ENCODE results near the gene PTPRN2. TPM values are rescaled to one million over a fixed set of nuclear protein-coding genes. Genes with fewer than 3 reads are reported as not detected.

PTPRN2 gene
- total RNA-seq, 1 donor from 2014 or later: 2.4 TPM

DNA sequence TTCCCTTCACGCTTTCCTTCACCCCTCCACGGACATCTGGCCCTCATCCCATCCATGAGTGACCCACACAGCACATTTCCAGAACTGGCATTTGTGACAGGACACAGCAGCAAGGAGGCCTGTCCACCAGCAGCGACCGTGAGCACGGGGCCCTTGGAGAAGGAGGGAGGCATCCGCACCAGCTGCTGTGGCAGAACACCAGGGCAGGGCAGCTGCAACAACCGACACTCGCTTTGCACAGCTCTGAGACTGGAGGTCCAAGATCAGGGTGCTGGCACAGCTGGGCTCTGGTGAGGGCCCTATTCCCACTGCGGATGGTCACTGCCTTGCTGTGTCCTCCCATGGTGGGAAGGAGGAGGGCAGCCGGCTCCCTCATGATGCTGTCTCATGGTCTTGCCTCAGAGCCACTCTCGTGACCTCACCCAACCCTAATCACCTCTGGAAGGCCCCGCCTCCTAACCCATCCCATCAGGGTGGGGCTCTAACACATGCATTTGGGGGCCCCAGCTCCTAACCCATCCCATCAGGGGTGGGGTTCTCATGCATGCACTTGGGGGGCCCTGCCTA is 36.7 kb downstream of the PTPRN2 start:
- Histone ChIP-seq H3K4me3 (ENCODE audit: low read depth, low read length) (no peak overlapping the region), H3K27me3 (ENCODE audit: control insufficient read depth, insufficient read depth, low read length) (no peaks in the 10 kb centered on the region), H3K36me3 (ENCODE audit: control insufficient read depth, insufficient read depth, low read length) (no peaks in the 10 kb centered on the region)
- TF ChIP-seq, protein P1, sequence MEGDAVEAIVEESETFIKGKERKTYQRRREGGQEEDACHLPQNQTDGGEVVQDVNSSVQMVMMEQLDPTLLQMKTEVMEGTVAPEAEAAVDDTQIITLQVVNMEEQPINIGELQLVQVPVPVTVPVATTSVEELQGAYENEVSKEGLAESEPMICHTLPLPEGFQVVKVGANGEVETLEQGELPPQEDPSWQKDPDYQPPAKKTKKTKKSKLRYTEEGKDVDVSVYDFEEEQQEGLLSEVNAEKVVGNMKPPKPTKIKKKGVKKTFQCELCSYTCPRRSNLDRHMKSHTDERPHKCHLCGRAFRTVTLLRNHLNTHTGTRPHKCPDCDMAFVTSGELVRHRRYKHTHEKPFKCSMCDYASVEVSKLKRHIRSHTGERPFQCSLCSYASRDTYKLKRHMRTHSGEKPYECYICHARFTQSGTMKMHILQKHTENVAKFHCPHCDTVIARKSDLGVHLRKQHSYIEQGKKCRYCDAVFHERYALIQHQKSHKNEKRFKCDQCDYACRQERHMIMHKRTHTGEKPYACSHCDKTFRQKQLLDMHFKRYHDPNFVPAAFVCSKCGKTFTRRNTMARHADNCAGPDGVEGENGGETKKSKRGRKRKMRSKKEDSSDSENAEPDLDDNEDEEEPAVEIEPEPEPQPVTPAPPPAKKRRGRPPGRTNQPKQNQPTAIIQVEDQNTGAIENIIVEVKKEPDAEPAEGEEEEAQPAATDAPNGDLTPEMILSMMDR (IDR thresholded peaks at IDR 0.05; ENCODE audit: insufficient read depth, low read length, poor library complexity, severe bottlenecking): no peak
- DNase-seq (ENCODE audit: low read depth): no peak

DNA sequence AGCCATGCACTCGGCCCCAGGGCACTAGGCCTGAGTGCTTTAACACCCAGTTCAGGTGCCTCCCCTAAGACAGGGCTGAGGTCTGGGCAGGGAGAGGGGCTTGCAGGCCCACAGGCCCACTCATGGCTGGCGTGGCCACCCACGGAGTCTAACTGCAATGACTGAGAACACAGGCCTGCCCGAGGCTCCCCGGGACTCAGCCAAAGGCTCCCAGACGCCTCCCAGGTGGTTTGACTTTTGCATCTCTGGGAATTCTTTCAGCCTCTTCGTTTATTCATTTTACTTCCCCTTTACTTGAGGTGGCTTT is 37.3 kb downstream of the PTPRN2 start:
- Histone ChIP-seq H3K4me3 (ENCODE audit: low read depth, low read length) (no peak overlapping the region), H3K36me3 (ENCODE audit: control insufficient read depth, insufficient read depth, low read length) (no peaks in the 10 kb centered on the region), H3K27me3 (ENCODE audit: control insufficient read depth, insufficient read depth, low read length) (no peaks in the 10 kb centered on the region)
- TF ChIP-seq, protein P1 (IDR thresholded peaks at IDR 0.05; ENCODE audit: insufficient read depth, low read length, poor library complexity, severe bottlenecking): no peak
- DNase-seq (ENCODE audit: low read depth): no peak

DNA sequence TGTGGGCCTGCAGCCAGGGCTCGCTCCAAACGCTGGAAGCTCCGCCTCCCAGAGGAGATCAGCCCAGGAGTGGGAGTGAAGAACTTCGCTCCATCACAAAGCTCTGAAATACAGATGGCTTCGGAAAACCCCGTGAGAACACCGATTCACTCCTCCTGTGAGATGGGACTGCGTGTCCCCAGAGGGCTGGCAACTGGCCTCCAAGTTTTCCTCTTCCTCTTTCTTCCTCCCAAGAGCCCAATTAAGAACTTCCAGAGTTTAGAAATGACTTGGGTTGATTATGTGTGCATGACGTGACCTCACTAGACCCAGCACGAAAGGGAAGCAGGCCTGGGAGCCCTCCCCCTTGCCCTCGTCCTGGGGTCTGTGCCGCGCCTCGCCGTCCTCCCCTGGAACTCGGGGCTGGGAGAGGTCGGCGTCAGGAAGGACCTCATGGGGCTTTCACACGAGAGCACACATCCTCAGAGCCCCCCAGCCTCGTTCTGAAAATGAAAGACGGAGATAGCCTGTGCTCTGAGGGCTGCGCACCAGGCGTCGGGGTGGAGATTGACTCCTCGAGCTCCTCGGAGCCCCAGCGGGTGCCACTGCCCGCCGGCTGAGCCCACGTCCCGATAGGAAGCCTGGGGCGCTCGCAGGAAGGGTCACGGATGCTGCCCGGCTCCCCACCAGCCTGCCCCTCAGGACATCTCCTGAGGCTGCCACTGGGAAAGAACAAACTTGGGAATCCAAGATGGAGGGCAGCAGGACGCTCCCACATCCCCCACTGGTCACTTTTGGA is 37.8 kb downstream of the PTPRN2 start:
- Histone ChIP-seq H3K36me3 (ENCODE audit: control insufficient read depth, insufficient read depth, low read length) (no peaks in the 10 kb centered on the region), H3K27me3 (ENCODE audit: control insufficient read depth, insufficient read depth, low read length) (no peaks in the 10 kb centered on the region), H3K4me3 (ENCODE audit: low read depth, low read length) (no peak overlapping the region)
- no peak for DNase-seq (ENCODE audit: low read depth)
- TF ChIP-seq, protein P1 (IDR thresholded peaks at IDR 0.05; ENCODE audit: insufficient read depth, low read length, poor library complexity, severe bottlenecking): no peak

DNA sequence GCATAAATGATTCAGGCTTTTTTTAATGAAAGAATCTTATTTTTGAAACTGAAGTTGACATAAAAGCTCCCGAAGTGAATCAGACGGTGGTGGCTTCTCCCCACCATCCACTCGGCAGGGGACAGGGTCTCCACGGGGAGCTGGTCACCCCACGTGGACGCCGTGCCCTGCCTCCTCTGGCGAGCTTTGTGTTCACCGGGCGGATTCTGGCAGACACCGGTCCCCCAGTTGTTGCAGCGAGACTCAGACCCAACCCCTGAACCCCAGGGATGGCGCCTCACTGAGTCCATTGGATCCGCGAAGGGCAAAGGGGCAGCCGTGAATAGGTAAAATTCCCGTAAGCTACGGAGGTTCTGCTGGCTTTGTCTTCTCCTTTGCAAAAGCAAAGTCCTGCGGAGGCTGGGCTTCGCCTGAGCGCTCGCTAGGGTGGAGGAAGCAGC is 38.4 kb downstream of the PTPRN2 start:
- Histone ChIP-seq H3K27me3 (ENCODE audit: control insufficient read depth, insufficient read depth, low read length) (no peaks in the 10 kb centered on the region), H3K36me3 (ENCODE audit: control insufficient read depth, insufficient read depth, low read length) (no peaks in the 10 kb centered on the region), H3K4me3 (ENCODE audit: low read depth, low read length) (no peak overlapping the region)
- DNase-seq (ENCODE audit: low read depth): no peak
- TF ChIP-seq, protein P1 (IDR thresholded peaks at IDR 0.05; ENCODE audit: insufficient read depth, low read length, poor library complexity, severe bottlenecking): no peak

DNA sequence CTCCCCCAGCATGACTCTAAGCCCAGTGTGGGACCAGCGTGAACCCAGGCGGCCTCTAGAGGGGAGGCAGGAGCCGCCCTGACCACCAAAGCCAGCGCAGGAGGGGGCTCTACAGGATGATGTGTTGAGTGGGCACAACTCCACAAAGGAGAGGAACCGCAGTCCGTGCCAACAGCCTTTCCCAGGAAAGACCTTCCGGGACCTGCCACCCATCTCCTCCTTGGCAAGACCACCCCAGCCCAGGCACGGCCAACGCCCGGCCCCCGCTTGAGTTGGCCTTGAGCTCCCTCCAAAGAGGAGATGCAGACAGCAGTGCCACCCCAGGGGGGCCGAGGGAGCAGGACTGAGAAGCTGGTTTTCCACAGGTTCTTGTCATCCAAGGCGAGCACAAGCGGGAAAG is 38.9 kb downstream of the PTPRN2 start:
- no peak for DNase-seq (ENCODE audit: low read depth)
- Histone ChIP-seq H3K36me3 (ENCODE audit: control insufficient read depth, insufficient read depth, low read length) (no peaks in the 10 kb centered on the region), H3K4me3 (ENCODE audit: low read depth, low read length) (no peak overlapping the region), H3K27me3 (ENCODE audit: control insufficient read depth, insufficient read depth, low read length) (no peaks in the 10 kb centered on the region)
- TF ChIP-seq, protein P1 (IDR thresholded peaks at IDR 0.05; ENCODE audit: insufficient read depth, low read length, poor library complexity, severe bottlenecking): no peak

DNA sequence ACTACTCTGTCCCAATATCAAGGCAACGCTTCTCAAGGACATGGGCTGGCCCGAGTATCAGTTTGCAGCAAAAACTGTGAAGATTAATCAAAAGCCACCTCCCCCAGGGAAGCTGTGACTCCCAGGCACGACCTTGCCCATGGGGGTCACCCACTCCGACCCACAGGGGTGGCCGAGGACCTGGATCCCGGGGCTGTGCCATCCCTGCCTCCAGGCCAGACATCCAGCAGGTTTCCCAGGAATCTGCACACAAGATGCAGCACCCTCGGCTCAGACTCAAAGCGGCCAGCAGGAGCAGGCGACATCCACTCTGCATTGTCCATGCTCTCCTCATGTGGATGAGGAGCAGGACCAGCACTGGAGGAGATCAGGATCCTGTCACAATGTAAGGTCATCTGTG is 39.8 kb downstream of the PTPRN2 start:
- no peak overlapping the region for H3K4me3 ChIP-seq (ENCODE audit: low read depth, low read length)
- H3K27me3 ChIP-seq (ENCODE audit: control insufficient read depth, insufficient read depth, low read length): no peaks in the 10 kb centered on the region
- no peaks in the 10 kb centered on the region for H3K36me3 ChIP-seq (ENCODE audit: control insufficient read depth, insufficient read depth, low read length)
- TF ChIP-seq, protein P1 (IDR thresholded peaks at IDR 0.05; ENCODE audit: insufficient read depth, low read length, poor library complexity, severe bottlenecking): no peak
- no peak for DNase-seq (ENCODE audit: low read depth)

Data from kidney epithelial cell (primary cell).